ENCODE data around the gene WDFY3. TPM values are rescaled to one million over a fixed set of nuclear protein-coding genes. Genes with fewer than 3 reads are reported as not detected.

The WDFY3 gene
- total RNA-seq, 4 donors from 2014 or later: 35.9 to 146 (median 95.0) TPM

DNA sequence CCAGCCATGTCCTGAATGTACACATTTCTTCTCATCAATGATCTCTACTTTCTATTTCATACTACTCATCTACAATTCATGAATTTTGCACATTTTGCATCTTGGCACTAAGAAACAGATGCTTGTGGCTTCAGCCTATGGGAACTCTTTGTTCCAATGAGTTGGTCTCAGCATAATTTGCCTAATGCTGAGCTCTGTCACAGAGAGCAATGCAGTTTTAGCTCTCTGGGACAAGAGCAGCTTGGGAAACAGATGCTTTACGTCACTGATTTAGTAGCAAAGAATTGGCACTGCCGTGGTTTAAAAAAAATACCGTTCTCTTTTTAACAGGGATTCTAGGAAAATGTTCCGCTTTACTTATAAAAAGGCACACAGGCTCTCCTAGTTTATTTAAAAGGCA lies 162.4 kb downstream of the WDFY3 start:
- Histone ChIP-seq H3K27ac (no peak overlapping the region), H3K4me1 (no peaks in the 10 kb centered on the region), H3K36me3 (no peaks in the 10 kb centered on the region), H3K27me3 (no peaks in the 10 kb centered on the region), H3K9me3 (no peaks in the 10 kb centered on the region), H3K4me3 (no peak overlapping the region)
- no peak for DNase-seq
- TF ChIP-seq, protein P1, sequence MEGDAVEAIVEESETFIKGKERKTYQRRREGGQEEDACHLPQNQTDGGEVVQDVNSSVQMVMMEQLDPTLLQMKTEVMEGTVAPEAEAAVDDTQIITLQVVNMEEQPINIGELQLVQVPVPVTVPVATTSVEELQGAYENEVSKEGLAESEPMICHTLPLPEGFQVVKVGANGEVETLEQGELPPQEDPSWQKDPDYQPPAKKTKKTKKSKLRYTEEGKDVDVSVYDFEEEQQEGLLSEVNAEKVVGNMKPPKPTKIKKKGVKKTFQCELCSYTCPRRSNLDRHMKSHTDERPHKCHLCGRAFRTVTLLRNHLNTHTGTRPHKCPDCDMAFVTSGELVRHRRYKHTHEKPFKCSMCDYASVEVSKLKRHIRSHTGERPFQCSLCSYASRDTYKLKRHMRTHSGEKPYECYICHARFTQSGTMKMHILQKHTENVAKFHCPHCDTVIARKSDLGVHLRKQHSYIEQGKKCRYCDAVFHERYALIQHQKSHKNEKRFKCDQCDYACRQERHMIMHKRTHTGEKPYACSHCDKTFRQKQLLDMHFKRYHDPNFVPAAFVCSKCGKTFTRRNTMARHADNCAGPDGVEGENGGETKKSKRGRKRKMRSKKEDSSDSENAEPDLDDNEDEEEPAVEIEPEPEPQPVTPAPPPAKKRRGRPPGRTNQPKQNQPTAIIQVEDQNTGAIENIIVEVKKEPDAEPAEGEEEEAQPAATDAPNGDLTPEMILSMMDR (IDR thresholded peaks at IDR 0.05): no peak
- no peak for TF ChIP-seq POLR2A (IDR thresholded peaks at IDR 0.05)
- intact Hi-C loops (cut with DNase I; ENCODE audit: low total_unique reads): no loop called here

- Histone ChIP-seq H3K36me3 (no peaks in the 10 kb centered on the region), H3K4me3 (no peak overlapping the region), H3K4me1 (no peaks in the 10 kb centered on the region), H3K9me3 (no peaks in the 10 kb centered on the region), H3K27me3 (no peaks in the 10 kb centered on the region), H3K27ac (no peak overlapping the region)
- DNase-seq: no peak
- TF ChIP-seq, protein P1 (IDR thresholded peaks at IDR 0.05): no peak
- TF ChIP-seq POLR2A (IDR thresholded peaks at IDR 0.05): no peak
- intact Hi-C loops (cut with DNase I; ENCODE audit: low total_unique reads): no loop called here
Measured at GRCh38 chr4:84803720-84804119, 162.8 kb downstream of the WDFY3 start.

DNA sequence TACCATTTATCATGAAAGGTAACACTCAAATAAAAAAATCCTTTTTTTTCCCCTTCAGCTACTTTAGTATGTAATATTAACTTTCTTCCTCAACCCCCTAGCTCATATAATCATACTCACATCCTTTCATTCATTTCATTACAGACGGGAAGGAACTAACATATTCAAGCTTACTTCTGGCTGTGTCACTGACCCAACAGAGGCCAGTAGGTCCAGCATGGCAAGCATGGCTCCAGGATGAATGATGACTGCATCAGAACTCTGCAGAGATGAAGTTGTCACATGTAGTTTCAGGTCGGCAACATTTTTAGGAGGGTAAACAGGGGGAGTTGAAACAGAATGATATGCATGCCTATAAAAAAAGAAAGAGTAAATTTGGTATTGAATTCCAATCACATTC lies 163.4 kb downstream of the WDFY3 start:
- Histone ChIP-seq H3K4me1 (no peaks in the 10 kb centered on the region), H3K4me3 (no peak overlapping the region), H3K36me3 (no peaks in the 10 kb centered on the region), H3K27ac (no peak overlapping the region), H3K9me3 (no peaks in the 10 kb centered on the region), H3K27me3 (no peaks in the 10 kb centered on the region)
- intact Hi-C loops (cut with DNase I; ENCODE audit: low total_unique reads): no loop called here
- DNase-seq: no peak
- TF ChIP-seq POLR2A (IDR thresholded peaks at IDR 0.05): no peak
- TF ChIP-seq, protein P1 (IDR thresholded peaks at IDR 0.05): no peak

- no peaks in the 10 kb centered on the region for H3K27me3 ChIP-seq
- intact Hi-C loops (cut with DNase I; ENCODE audit: low total_unique reads): no loop called here
- H3K36me3 ChIP-seq: no peaks in the 10 kb centered on the region
- H3K27ac ChIP-seq: no peak overlapping the region
- H3K9me3 ChIP-seq: no peaks in the 10 kb centered on the region
- DNase-seq: no peak
- no peaks in the 10 kb centered on the region for H3K4me1 ChIP-seq
- TF ChIP-seq, protein P1 (IDR thresholded peaks at IDR 0.05): no peak
- no peak for TF ChIP-seq POLR2A (IDR thresholded peaks at IDR 0.05)
- H3K4me3 ChIP-seq: no peak overlapping the region
Measured at GRCh38 chr4:84800256-84800655, 166.2 kb downstream of the WDFY3 start.

DNA sequence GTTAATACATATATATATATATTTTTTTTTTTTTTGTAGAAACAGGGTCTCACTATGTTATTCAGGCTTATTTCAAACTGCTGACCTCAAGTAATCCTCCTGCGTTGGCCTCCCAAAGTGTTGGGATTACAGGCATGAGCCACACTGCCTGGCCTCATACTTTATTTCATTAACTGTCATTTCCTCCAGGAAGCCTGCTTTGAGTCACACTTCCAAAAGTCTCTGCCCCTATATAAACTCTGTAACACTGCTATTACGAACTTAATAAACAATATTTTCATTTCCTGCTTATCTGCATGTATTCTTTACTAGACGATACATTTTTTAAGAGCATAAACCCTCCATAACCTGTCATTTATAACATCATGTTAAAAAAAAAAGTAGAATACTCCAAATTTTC lies 167.2 kb downstream of the WDFY3 start:
- Histone ChIP-seq H3K36me3 (no peaks in the 10 kb centered on the region), H3K4me3 (no peak overlapping the region), H3K4me1 (no peaks in the 10 kb centered on the region), H3K27me3 (no peaks in the 10 kb centered on the region), H3K27ac (no peak overlapping the region), H3K9me3 (no peaks in the 10 kb centered on the region)
- DNase-seq: no peak
- no peak for TF ChIP-seq POLR2A (IDR thresholded peaks at IDR 0.05)
- TF ChIP-seq, protein P1 (IDR thresholded peaks at IDR 0.05): no peak
- intact Hi-C loops (cut with DNase I; ENCODE audit: low total_unique reads): no loop called here

All from uterus (tissue), 4 donors.